Upper lobe of right lung (tissue), 1 donor: ENCODE data around the gene RASGEF1C. TPM values are rescaled to one million over a fixed set of nuclear protein-coding genes. Genes with fewer than 3 reads are reported as not detected.
A peak's percentile ranks its signal among the peaks of the same experiment; 100 is the strongest.

Source experiments
- ATAC-seq: fragments of 200-7000 bp; cut with Tn5 transposase; one replicate; pipeline ENCODE4 v1.9.1; 2020; ENCODE audit warnings: mild to moderate bottlenecking, moderate library complexity
- DNase-seq: peaks from one replicate; pipeline ENCODE4 v3.0.0-alpha.2; 2020
- H3K27ac ChIP-seq: fragments of 200-600 bp; one replicate; pipeline ENCODE4 v1.8.0; 2022
- H3K27me3 ChIP-seq: fragments of 200-600 bp; one replicate; pipeline ENCODE4 v1.8.0; 2022; ENCODE audit warnings: mild to moderate bottlenecking
- H3K36me3 ChIP-seq: fragments of 200-600 bp; one replicate; pipeline ENCODE4 v1.8.0; 2022
- H3K4me1 ChIP-seq: fragments of 200-600 bp; one replicate; pipeline ENCODE4 v1.8.0; 2022
- H3K4me3 ChIP-seq: fragments of 200-600 bp; one replicate; pipeline ENCODE4 v1.8.0; 2022; ENCODE audit warnings: mild to moderate bottlenecking
- H3K9me3 ChIP-seq: fragments of 200-600 bp; one replicate; pipeline ENCODE4 v1.8.0; 2022
- CTCF ChIP-seq: fragments of 200-600 bp; IDR thresholded peaks from one replicate; pipeline ENCODE4 v1.8.0; 2022; ENCODE audit warnings: antibody characterized with exemption
- intact Hi-C: fragments of 100-400 bp; cut with DNase I; formaldehyde crosslinking; loops from one replicate; pipeline ENCODE4 v1.11.0; 2022
- total RNA-seq: library from RNA; stranded (reverse); fragmentation: NEBNext Ultra II Directional; extraction: Animal tissue kit (Norgen Biotek cat#: 25700); gene quantifications from one replicate; pipeline ENCODE4 v1.2.1, GENCODE V29; 2021
- donor health status: DM: no; HTN: yes; CAD: no; lungs with severe emphysema.

The RASGEF1C gene
- total RNA-seq, 1 donor from 2014 or later = not detected

- TF ChIP-seq CTCF = no peak
- Histone ChIP-seq H3K4me1 (peaks cover 6% of the 10 kb centered on the region), H3K4me3 (no peak overlapping the region), H3K27ac (no peak overlapping the region), H3K36me3 (no peaks in the 10 kb centered on the region), H3K9me3 (no peaks in the 10 kb centered on the region), H3K27me3 (no peaks in the 10 kb centered on the region)
- DNase-seq (no peak), ATAC-seq (no peak)
- intact Hi-C loops = no loop called here
These were observed 133.3 kb downstream of the RASGEF1C start for GRCh38 chr5:180075703-180076102.

DNA sequence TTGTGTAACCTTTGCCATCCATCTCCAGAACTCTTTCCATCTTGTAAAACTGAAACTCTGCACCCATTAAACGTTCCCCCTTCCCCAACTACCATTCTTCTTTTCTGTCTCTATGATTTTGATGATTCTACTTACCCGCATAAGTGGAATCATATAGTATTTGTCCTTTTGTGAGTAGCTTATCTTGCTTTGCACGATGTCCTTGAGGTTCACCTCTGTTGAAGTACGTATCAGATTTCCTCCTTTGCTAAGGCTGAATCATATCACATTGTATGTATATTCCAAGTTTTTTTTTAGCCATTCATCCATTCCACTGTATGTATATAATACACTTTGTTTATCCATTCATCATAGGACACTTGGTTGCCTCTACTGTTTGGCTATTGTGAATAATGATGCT lies 134.5 kb downstream of the RASGEF1C start:
- Histone ChIP-seq H3K9me3 (no peaks in the 10 kb centered on the region), H3K27ac (no peak overlapping the region), H3K36me3 (no peaks in the 10 kb centered on the region), H3K4me1 (peaks cover 14% of the 10 kb centered on the region), H3K4me3 (no peak overlapping the region), H3K27me3 (no peaks in the 10 kb centered on the region)
- no peak for TF ChIP-seq CTCF
- intact Hi-C loops = no loop called here
- DNase-seq (no peak), ATAC-seq (no peak)

DNA sequence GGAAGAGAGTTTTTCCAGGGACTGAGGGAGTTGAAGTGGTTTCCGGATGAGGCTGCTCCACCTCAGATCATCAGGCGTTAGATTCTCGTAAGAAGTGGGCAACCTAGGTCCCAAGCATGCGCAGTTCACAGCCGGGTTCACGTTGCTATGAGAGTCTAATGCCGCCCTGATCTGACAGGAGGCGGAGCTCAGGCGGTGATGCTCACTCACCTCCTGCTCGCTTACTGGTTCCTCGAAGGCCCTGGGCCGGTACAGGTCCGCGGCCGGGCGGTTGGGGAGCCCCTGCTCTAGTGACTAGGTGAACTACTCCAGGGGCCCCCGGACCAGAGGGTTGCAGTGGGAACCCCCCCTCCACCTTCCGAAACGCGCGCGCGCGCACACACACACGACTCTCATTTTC lies 136.5 kb downstream of the RASGEF1C start:
- DNase-seq (no peak), ATAC-seq (no peak)
- no peak for TF ChIP-seq CTCF
- Histone ChIP-seq H3K4me1 (peaks cover 14% of the 10 kb centered on the region), H3K36me3 (no peaks in the 10 kb centered on the region), H3K27ac (no peak overlapping the region), H3K4me3 (peak overlapping the region; percentile 92), H3K9me3 (no peaks in the 10 kb centered on the region), H3K27me3 (no peaks in the 10 kb centered on the region)
- intact Hi-C loops = no loop called here

- Histone ChIP-seq H3K9me3 (no peaks in the 10 kb centered on the region), H3K36me3 (no peaks in the 10 kb centered on the region), H3K4me1 (peaks cover 14% of the 10 kb centered on the region), H3K27ac (peak overlapping the region; percentile 93), H3K4me3 (peak overlapping the region; percentile 92), H3K27me3 (no peaks in the 10 kb centered on the region)
- DNase-seq (no peak), ATAC-seq (no peak)
- intact Hi-C loops = no loop called here
- TF ChIP-seq CTCF = no peak
These were observed 136.8 kb downstream of the RASGEF1C start for GRCh38 chr5:180072256-180072548.

- peak; percentile 97 for DNase-seq
- Histone ChIP-seq H3K9me3 (no peaks in the 10 kb centered on the region), H3K4me3 (peak within 1 kb of the TSS; percentile 92), H3K27ac (peak within 1 kb of the TSS; percentile 93), H3K36me3 (no peaks in the 10 kb centered on the region), H3K4me1 (peaks cover 14% of the 10 kb centered on the region), H3K27me3 (no peaks in the 10 kb centered on the region)
- TF ChIP-seq CTCF = no peak
- intact Hi-C loops = no loop called here
- peak; percentile 95 for ATAC-seq
These were observed 137.3 kb downstream of the RASGEF1C start, which contains the start of gene RNF130 for GRCh38 chr5:180071531-180072255. RNF130 (minus strand) TSS chr5:180071759; CDS start chr5:180071702, 57 bp downstream.
